ENCODE data around the gene SLC6A18. TPM values are rescaled to one million over a fixed set of nuclear protein-coding genes. Genes with fewer than 3 reads are reported as not detected.

Gene SLC6A18
- total and polyA plus RNA-seq, 2 of the 4 experiments (the other 2 are of a cell fraction): not detected

- Histone ChIP-seq H4K20me1 (ENCODE audit: insufficient read depth, low read length) (no peaks in the 10 kb centered on the region), H3K9me1 (ENCODE audit: insufficient read depth, low read length) (no peaks in the 10 kb centered on the region), H2BK15ac (ENCODE audit: low read depth, low read length) (no peak overlapping the region), H3K9me3 (ENCODE audit: control insufficient read depth, insufficient read depth, low read length) (peaks cover 23% of the 10 kb centered on the region), H3K14ac (replicated peaks; ENCODE audit: low read depth, low read length) (no peak overlapping the region), H3K18ac (ENCODE audit: low read depth, low read length) (no peak overlapping the region), H2BK20ac (ENCODE audit: low read depth, low read length) (no peak overlapping the region), H2AK9ac (replicated peaks; ENCODE audit: low read depth, low read length, poor library complexity) (peak overlapping the region; percentile 37), H4K5ac (ENCODE audit: low read depth, low read length) (no peak overlapping the region), H3K4me3 (ENCODE audit: insufficient read depth, low read depth, low read length) (no peak overlapping the region), H3K4me2 (ENCODE audit: low read depth, low read length) (no peak overlapping the region), H3K23ac (ENCODE audit: low read depth, low read length) (no peak overlapping the region), H3K79me1 (ENCODE audit: low read depth in 1 of 2, low read length in 2 of 2) (no peaks in the 10 kb centered on the region), H2AFZ (replicated peaks; ENCODE audit: low read length, poor library complexity) (no peak overlapping the region), H3K27me3 (ENCODE audit: control insufficient read depth, insufficient read depth, low read length) (no peaks in the 10 kb centered on the region; the same call in 1 of the 2 replicates), H3K27ac (ENCODE audit: insufficient read depth, low read length) (no peak overlapping the region), H2AK5ac (ENCODE audit: low read depth, low read length) (no peak overlapping the region), H3K4me1 (ENCODE audit: control insufficient read depth, insufficient read depth, low read length) (no peaks in the 10 kb centered on the region), H4K8ac (ENCODE audit: low read depth in 2 of 2, low read length in 2 of 2) (no peak overlapping the region), H2BK120ac (ENCODE audit: low read depth, low read length) (no peak overlapping the region), H3K4ac (ENCODE audit: low read depth, low read length) (no peak overlapping the region), H3K36me3 (ENCODE audit: control insufficient read depth, insufficient read depth, low read length) (no peaks in the 10 kb centered on the region), H3K56ac (ENCODE audit: extremely low read depth, insufficient read depth, low read length) (no peak overlapping the region), H4K91ac (ENCODE audit: insufficient read depth, low read depth, low read length) (no peak overlapping the region), H2BK5ac (ENCODE audit: low read depth, low read length, poor library complexity, severe bottlenecking) (no peak overlapping the region), H3K9ac (ENCODE audit: low read depth, low read length) (no peak overlapping the region)
- 71% methylated on average over 8 of the region's 23 CpGs; no CpG with 5 or more reads in 1 of the 2 experiments for WGBS, 2 experiments (ENCODE audit: extremely low coverage in 2 of 2, insufficient read length in 1 of 2)
- ATAC-seq (ENCODE audit: low read depth): no peak
- no TSS peak for BruUV-seq (replicated peaks)
- TF ChIP-seq FOS (IDR thresholded peaks at IDR 0.05; ENCODE audit: low read depth, low read length) (no peak), POLR2A (IDR thresholded peaks at IDR 0.05; ENCODE audit: low read depth, low read length) (no peak), MAFK (IDR thresholded peaks at IDR 0.05; ENCODE audit: low read depth, low read length) (no peak), ELK1 (IDR thresholded peaks at IDR 0.05; ENCODE audit: borderline replicate concordance, low read depth, low read length) (no peak), RAD21 (IDR thresholded peaks at IDR 0.05; ENCODE audit: low read length) (no peak), USF2 (IDR thresholded peaks at IDR 0.05; ENCODE audit: low read depth, low read length) (no peak)
- dilution Hi-C loops (cut with HindIII; ENCODE audit: low sequenced_read_pairs, unreplicated experiment): no loop called here
- intact Hi-C loops (cut with micrococcal nuclease): no loop called here
- CTCF ChIA-PET: no interaction called here
- POLR2A ChIA-PET (ENCODE audit: unreplicated experiment): no interaction called here
- DNase-seq: no peak
- in situ Hi-C loops (cut with MboI; ENCODE audit: low sequenced_read_pairs): no loop called here
Measured at GRCh38 chr5:1256776-1257175, 31.6 kb downstream of the SLC6A18 start.
